Stomach smooth muscle (tissue), 2 donors: ENCODE measurements around the gene TRIM43.
"Not testable (repeated sequence)": the region's sequence is repeated elsewhere in the genome, so short reads cannot be mapped to it uniquely, and the experiment has no call there.

ENCODE experiments used
- H3K27ac ChIP-seq: one replicate; pipeline ENCODE4 v1.7.0; 2013; ENCODE audit warnings: mild to moderate bottlenecking, low read length, inconsistent platforms
- H3K27me3 ChIP-seq, 2 donors: one replicate each; pipeline ENCODE4 v1.7.0; 2013; ENCODE audit warnings: low read length in 2 of 2; ENCODE audit not compliant: insufficient read depth in 2 of 2, control insufficient read depth in 1 of 2
- H3K36me3 ChIP-seq, 2 donors: one replicate each; pipeline ENCODE4 v1.7.0; 2013; ENCODE audit warnings: low read length in 2 of 2; ENCODE audit not compliant: control insufficient read depth in 2 of 2, insufficient read depth in 2 of 2
- H3K4me1 ChIP-seq: one replicate; pipeline ENCODE4 v1.7.0; 2013; ENCODE audit warnings: low read length; ENCODE audit not compliant: control insufficient read depth, insufficient read depth
- H3K4me3 ChIP-seq, 2 donors: one replicate each; pipeline ENCODE4 v1.7.0; 2013; ENCODE audit warnings: low read length in 2 of 2
- H3K9ac ChIP-seq, 2 donors: one replicate each; pipeline ENCODE4 v1.7.0; 2013; ENCODE audit warnings: low read length in 2 of 2, mild to moderate bottlenecking in 1 of 2
- H3K9me3 ChIP-seq, 2 donors: one replicate each; pipeline ENCODE4 v1.7.0; 2013; ENCODE audit warnings: low read length in 2 of 2; ENCODE audit not compliant: control insufficient read depth in 2 of 2
- donor health status: healthy.
- donor health status: Pancreatic carcinoma.

Gene TRIM43

GRCh38 chr2:95591701-95592100 is at the start of gene TRIM43:
TRIM43 (plus strand) TSS chr2:95592001; CDS start chr2:95594024, 2,023 bp downstream.
- not testable (repeated sequence) for H3K9me3 ChIP-seq, H3K9ac ChIP-seq, H3K27ac ChIP-seq, H3K36me3 ChIP-seq, H3K27me3 ChIP-seq, H3K4me3 ChIP-seq, H3K4me1 ChIP-seq

GRCh38 chr2:95551055-95551568 is 40.7 kb upstream of the TRIM43 start:
- Histone ChIP-seq H3K9me3 (no peaks in the 10 kb centered on the region), H3K4me1 (no peaks in the 10 kb centered on the region), H3K27ac (no peak overlapping the region), H3K36me3 (no peaks in the 10 kb centered on the region), H3K9ac (no peak overlapping the region), H3K4me3 (no peak overlapping the region), H3K27me3 (peaks cover 0 to 2% of the 10 kb centered on the region in 2 donors)

- Histone ChIP-seq H3K9ac (no peak overlapping the region), H3K27ac (no peak overlapping the region), H3K4me1 (no peaks in the 10 kb centered on the region), H3K27me3 (peaks cover 0 to 2% of the 10 kb centered on the region in 2 donors), H3K9me3 (no peaks in the 10 kb centered on the region), H3K36me3 (no peaks in the 10 kb centered on the region), H3K4me3 (no peak overlapping the region)
Measured at GRCh38 chr2:95552911-95553310, 38.9 kb upstream of the TRIM43 start.

- Histone ChIP-seq H3K27me3 (no peaks in the 10 kb centered on the region), H3K4me1 (no peaks in the 10 kb centered on the region), H3K4me3 (no peak overlapping the region), H3K27ac (no peak overlapping the region), H3K9ac (no peak overlapping the region), H3K36me3 (no peaks in the 10 kb centered on the region), H3K9me3 (no peaks in the 10 kb centered on the region)
Measured at GRCh38 chr2:95569170-95569569, 22.6 kb upstream of the TRIM43 start.

GRCh38 chr2:95573866-95574265 is 17.9 kb upstream of the TRIM43 start:
- no peaks in the 10 kb centered on the region for H3K4me1 ChIP-seq
- H3K9me3 ChIP-seq = no peaks in the 10 kb centered on the region
- no peak overlapping the region for H3K9ac ChIP-seq
- no peak overlapping the region for H3K4me3 ChIP-seq
- no peaks in the 10 kb centered on the region for H3K27me3 ChIP-seq
- H3K27ac ChIP-seq = no peak overlapping the region
- H3K36me3 ChIP-seq = no peaks in the 10 kb centered on the region

- H3K36me3 ChIP-seq = no peaks in the 10 kb centered on the region
- H3K27me3 ChIP-seq = no peaks in the 10 kb centered on the region
- no peak overlapping the region for H3K4me3 ChIP-seq
- H3K27ac ChIP-seq = no peak overlapping the region
- no peak overlapping the region for H3K9ac ChIP-seq
- no peaks in the 10 kb centered on the region for H3K9me3 ChIP-seq
- no peaks in the 10 kb centered on the region for H3K4me1 ChIP-seq
Measured at GRCh38 chr2:95574506-95574905, 17.3 kb upstream of the TRIM43 start.

DNA sequence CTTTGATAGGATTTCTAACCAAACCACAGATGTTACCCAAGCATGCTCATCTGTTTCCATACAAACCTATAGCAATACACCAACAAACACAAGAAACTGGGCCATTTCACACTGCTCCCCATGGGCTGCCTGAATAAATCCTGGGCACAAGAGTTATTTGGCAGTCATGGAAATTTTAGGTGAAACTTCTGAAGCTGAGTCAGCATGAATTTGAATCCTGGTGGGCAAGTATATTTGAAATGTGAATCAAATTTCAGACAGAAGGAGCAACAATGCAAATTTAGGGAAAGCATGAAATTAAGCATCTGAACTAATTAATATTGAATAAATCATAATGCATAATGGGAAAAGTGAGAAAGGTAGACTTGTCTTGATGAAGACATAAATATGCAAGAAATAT is 15.9 kb upstream of the TRIM43 start:
- Histone ChIP-seq H3K36me3 (no peaks in the 10 kb centered on the region), H3K9me3 (no peaks in the 10 kb centered on the region), H3K27ac (no peak overlapping the region), H3K4me3 (no peak overlapping the region), H3K4me1 (no peaks in the 10 kb centered on the region), H3K27me3 (no peaks in the 10 kb centered on the region), H3K9ac (no peak overlapping the region)

DNA sequence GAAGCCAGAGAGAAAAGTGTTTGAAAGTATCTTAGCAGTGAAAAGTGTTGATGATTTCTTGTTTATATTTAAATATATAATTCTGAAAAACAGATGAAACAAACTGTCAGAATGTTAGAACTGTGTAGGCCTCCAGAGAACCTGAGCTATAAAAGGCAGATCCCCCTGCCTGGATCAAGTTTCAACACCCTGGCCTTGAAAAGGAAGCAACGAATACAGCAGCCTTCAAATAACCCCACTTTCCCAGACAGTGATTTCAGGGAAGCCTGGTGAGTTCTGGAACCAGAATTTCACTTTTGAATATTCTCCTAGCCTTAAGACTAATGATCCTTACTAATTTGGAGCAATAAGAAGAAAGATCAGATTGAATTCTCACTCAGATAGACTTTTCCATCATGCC is 13.3 kb upstream of the TRIM43 start:
- Histone ChIP-seq H3K9me3 (no peaks in the 10 kb centered on the region), H3K27ac (no peak overlapping the region), H3K4me3 (no peak overlapping the region)

GRCh38 chr2:95583545-95583944 is 8.3 kb upstream of the TRIM43 start:
- H3K9ac ChIP-seq, H3K27ac ChIP-seq, H3K27me3 ChIP-seq, H3K36me3 ChIP-seq, H3K4me3 ChIP-seq, H3K9me3 ChIP-seq, H3K4me1 ChIP-seq: not testable (repeated sequence)

More for the DNA sequence above, 13.3 kb upstream of the TRIM43 start:
- Histone ChIP-seq H3K36me3 (no peaks in the 10 kb centered on the region), H3K27me3 (no peaks in the 10 kb centered on the region), H3K4me1 (no peaks in the 10 kb centered on the region), H3K9ac (no peak overlapping the region)

- H3K27ac ChIP-seq, H3K36me3 ChIP-seq, H3K4me1 ChIP-seq, H3K4me3 ChIP-seq, H3K9ac ChIP-seq, H3K9me3 ChIP-seq, H3K27me3 ChIP-seq: not testable (repeated sequence)
Measured at GRCh38 chr2:95584321-95584720, 7.5 kb upstream of the TRIM43 start.

DNA sequence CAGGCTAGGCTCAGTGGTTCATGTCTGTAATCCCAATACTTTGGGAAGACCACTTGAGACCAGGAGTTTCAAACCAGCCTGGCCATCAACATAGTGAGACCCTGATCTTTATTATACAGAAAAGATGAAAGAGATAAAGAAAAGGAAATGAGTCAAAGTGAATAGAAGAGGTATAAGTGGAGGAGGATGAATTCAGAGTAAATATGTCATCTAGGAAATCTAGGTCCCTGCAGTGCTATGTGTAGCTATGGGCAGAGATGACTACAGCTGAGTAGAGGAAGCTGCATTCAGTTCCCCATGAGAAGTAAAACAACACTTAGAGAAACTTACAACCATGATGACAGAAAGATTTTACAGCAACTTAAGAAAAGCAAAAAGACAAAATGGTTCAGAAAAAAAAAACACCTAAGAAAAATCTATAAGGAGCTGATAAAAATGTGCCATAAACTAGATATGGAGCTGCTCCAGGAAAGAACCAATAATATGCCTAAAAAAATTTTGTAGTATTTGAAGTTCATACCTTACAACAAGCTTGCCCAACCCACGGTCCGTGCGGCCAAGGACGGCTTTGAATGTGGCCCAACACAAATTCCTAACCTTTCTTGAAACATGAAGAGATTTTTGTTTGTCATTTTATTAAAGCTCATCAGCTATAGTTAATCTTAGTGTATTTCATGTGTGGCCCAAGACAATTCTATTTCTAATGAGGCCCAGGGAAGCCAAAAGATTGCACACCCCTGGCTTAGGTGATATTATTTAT is 1.8 kb upstream of the TRIM43 start:
- H3K27ac ChIP-seq, H3K4me1 ChIP-seq, H3K36me3 ChIP-seq, H3K9me3 ChIP-seq, H3K4me3 ChIP-seq, H3K9ac ChIP-seq, H3K27me3 ChIP-seq: not testable (repeated sequence)
